ENCODE results near the gene SIAE. TPM values are rescaled to one million over a fixed set of nuclear protein-coding genes. Genes with fewer than 3 reads are reported as not detected.

Gene SIAE
- total and polyA plus RNA-seq, 2 of the 8 experiments (the other 6 are each of a cell fraction or from before 2014, with no cell fraction given): 2.3 to 3.7 TPM

- TF ChIP-seq CHD1 (IDR thresholded peaks at IDR 0.05; ENCODE audit: low read depth, low read length) (no peak), BACH1 (IDR thresholded peaks at IDR 0.05; ENCODE audit: low read length) (no peak), CEBPB (IDR thresholded peaks at IDR 0.05; ENCODE audit: low read depth, low read length) (no peak), POLR2A (IDR thresholded peaks at IDR 0.05; ENCODE audit: control extremely low read depth in 1 of 2, low read depth in 2 of 2, low read length in 2 of 2) (no peak), TAF7 (optimal IDR thresholded peaks at IDR 0.05; ENCODE audit: borderline replicate concordance, low read depth, low read length) (no peak), CBX5 (IDR thresholded peaks at IDR 0.05; ENCODE audit: low read depth, low read length) (no peak), EZH2 (IDR thresholded peaks at IDR 0.05; ENCODE audit: low read depth, low read length, severe bottlenecking) (no peak), JUN (IDR thresholded peaks at IDR 0.05; ENCODE audit: low read depth, low read length) (no peak)
Measured at GRCh38 chr11:124656774-124657630, 16.5 kb downstream of the SIAE start (continued).
